ENCODE data around the gene MMGT1. TPM values are rescaled to one million over a fixed set of nuclear protein-coding genes. Genes with fewer than 3 reads are reported as not detected.

The MMGT1 gene
- total and polyA plus RNA-seq, 9 donors, result 12.1 to 30.3 (median 23.6) TPM

Other genes starting within 250 kb of the MMGT1 start
- gene CT45A3, start 205.8 kb downstream of the MMGT1 start, total RNA-seq, result 1 to 10 TPM in 1 of 7 donors, under 1 TPM in 1, not detected in 5; 0.20 to 1.8 TPM
- gene CT45A3, start 205.8 kb downstream of the MMGT1 start, polyA plus RNA-seq, result not detected
- 1 to 10 TPM in 1 of 7 donors, not detected in 6; 6.4 TPM for gene CT45A5, start 188.5 kb downstream of the MMGT1 start, total RNA-seq
- gene CT45A5, start 188.5 kb downstream of the MMGT1 start, polyA plus RNA-seq, result not detected
- gene CT45A6, start 171.2 kb downstream of the MMGT1 start, total RNA-seq, result not detected
- not detected for gene CT45A6, start 171.2 kb downstream of the MMGT1 start, polyA plus RNA-seq
- not detected for gene CT45A2, start 154.0 kb downstream of the MMGT1 start, total RNA-seq
- not detected for gene CT45A2, start 154.0 kb downstream of the MMGT1 start, polyA plus RNA-seq
- not detected for gene CT45A7, start 136.7 kb downstream of the MMGT1 start, total RNA-seq
- not detected for gene CT45A7, start 136.7 kb downstream of the MMGT1 start, polyA plus RNA-seq
- not detected for gene CT45A8, start 119.5 kb downstream of the MMGT1 start, total RNA-seq
- not detected for gene CT45A8, start 119.5 kb downstream of the MMGT1 start, polyA plus RNA-seq
- gene CT45A9, start 102.2 kb downstream of the MMGT1 start, total RNA-seq, result not detected
- gene CT45A9, start 102.2 kb downstream of the MMGT1 start, polyA plus RNA-seq, result not detected
- gene CT45A10, start 80.5 kb downstream of the MMGT1 start, total RNA-seq, result under 1 TPM in 1 of 7 donors, not detected in 6; 0.92 TPM
- not detected for gene CT45A10, start 80.5 kb downstream of the MMGT1 start, polyA plus RNA-seq
- gene SAGE1, start 80.3 kb downstream of the MMGT1 start, total RNA-seq, result not detected
- not detected for gene SAGE1, start 80.3 kb downstream of the MMGT1 start, polyA plus RNA-seq
- 10 to 100 TPM; 10.5 to 18.6 (median 13.5) TPM for gene SLC9A6, start 11.4 kb upstream of the MMGT1 start, total RNA-seq
- gene SLC9A6, start 11.4 kb upstream of the MMGT1 start, polyA plus RNA-seq, result 10 to 100 TPM in 1 of 2 donors, 1 to 10 TPM in 1; 9.2 to 12.7 TPM
- 100 to 1,000 TPM in 3 of 7 donors, 10 to 100 TPM in 4; 62.0 to 313 (median 98.5) TPM for gene FHL1, start 173.5 kb upstream of the MMGT1 start, total RNA-seq
- 100 to 1,000 TPM in 1 of 2 donors, 10 to 100 TPM in 1; 97.0 to 508 TPM for gene FHL1, start 173.5 kb upstream of the MMGT1 start, polyA plus RNA-seq